ENCODE data around the gene LIN54. TPM values are rescaled to one million over a fixed set of nuclear protein-coding genes. Genes with fewer than 3 reads are reported as not detected.

Gene LIN54
- total RNA-seq, 1 experiment from 2014 or later = 14.5 TPM

DNA sequence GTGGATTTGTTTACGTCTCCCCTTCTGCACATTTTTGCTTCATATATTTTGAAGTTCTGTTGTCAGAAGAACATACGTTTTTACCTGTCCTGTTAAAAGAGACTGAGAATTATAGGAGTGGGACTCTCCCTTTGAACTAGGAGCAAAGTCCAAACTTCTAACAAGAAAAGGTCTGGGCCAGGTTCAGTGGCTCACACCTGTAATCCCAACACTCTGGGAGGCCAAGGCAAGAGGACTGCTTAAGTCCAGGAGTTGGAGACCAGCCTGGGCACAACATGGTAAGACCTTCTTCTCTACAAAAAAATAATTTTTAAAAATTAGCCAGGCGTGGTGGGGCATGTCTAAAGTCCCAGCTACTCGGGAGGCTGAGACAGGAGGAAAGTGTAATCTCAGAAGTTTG lies 15.8 kb downstream of the LIN54 start:
- CTCF ChIA-PET = interaction anchor here (0.6 kb wide), 1 partner anchor 266 kb away, joined by 3 read pairs; no protein-coding TSS in a partner anchor
- intact Hi-C loops (cut with micrococcal nuclease; ENCODE audit: unreplicated experiment) (no loop called here), in situ Hi-C loops (cut with HindIII; ENCODE audit: low pct_unique_long_range_greater_than_20kb, low sequenced_read_pairs) (no loop called here)
- no peak for TF ChIP-seq TCF7L2 (IDR thresholded peaks at IDR 0.05; ENCODE audit: low read depth, low read length)
- TF ChIP-seq, protein P1, sequence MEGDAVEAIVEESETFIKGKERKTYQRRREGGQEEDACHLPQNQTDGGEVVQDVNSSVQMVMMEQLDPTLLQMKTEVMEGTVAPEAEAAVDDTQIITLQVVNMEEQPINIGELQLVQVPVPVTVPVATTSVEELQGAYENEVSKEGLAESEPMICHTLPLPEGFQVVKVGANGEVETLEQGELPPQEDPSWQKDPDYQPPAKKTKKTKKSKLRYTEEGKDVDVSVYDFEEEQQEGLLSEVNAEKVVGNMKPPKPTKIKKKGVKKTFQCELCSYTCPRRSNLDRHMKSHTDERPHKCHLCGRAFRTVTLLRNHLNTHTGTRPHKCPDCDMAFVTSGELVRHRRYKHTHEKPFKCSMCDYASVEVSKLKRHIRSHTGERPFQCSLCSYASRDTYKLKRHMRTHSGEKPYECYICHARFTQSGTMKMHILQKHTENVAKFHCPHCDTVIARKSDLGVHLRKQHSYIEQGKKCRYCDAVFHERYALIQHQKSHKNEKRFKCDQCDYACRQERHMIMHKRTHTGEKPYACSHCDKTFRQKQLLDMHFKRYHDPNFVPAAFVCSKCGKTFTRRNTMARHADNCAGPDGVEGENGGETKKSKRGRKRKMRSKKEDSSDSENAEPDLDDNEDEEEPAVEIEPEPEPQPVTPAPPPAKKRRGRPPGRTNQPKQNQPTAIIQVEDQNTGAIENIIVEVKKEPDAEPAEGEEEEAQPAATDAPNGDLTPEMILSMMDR (IDR thresholded peaks at IDR 0.05) = no peak
- TF ChIP-seq, protein P2, sequence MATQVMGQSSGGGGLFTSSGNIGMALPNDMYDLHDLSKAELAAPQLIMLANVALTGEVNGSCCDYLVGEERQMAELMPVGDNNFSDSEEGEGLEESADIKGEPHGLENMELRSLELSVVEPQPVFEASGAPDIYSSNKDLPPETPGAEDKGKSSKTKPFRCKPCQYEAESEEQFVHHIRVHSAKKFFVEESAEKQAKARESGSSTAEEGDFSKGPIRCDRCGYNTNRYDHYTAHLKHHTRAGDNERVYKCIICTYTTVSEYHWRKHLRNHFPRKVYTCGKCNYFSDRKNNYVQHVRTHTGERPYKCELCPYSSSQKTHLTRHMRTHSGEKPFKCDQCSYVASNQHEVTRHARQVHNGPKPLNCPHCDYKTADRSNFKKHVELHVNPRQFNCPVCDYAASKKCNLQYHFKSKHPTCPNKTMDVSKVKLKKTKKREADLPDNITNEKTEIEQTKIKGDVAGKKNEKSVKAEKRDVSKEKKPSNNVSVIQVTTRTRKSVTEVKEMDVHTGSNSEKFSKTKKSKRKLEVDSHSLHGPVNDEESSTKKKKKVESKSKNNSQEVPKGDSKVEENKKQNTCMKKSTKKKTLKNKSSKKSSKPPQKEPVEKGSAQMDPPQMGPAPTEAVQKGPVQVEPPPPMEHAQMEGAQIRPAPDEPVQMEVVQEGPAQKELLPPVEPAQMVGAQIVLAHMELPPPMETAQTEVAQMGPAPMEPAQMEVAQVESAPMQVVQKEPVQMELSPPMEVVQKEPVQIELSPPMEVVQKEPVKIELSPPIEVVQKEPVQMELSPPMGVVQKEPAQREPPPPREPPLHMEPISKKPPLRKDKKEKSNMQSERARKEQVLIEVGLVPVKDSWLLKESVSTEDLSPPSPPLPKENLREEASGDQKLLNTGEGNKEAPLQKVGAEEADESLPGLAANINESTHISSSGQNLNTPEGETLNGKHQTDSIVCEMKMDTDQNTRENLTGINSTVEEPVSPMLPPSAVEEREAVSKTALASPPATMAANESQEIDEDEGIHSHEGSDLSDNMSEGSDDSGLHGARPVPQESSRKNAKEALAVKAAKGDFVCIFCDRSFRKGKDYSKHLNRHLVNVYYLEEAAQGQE (IDR thresholded peaks at IDR 0.05; ENCODE audit: insufficient read depth in 1 of 2, low read depth in 2 of 2, low read length in 1 of 2) = no peak
- TF ChIP-seq SIN3A (IDR thresholded peaks at IDR 0.05; ENCODE audit: borderline replicate concordance, insufficient read depth, low read depth, low read length) = no peak
- no peak for TF ChIP-seq POLR2AphosphoS5 (IDR thresholded peaks at IDR 0.05; ENCODE audit: low read depth, low read length)
- ATAC-seq (no peak), DNase-seq (ENCODE audit: low read depth, low spot score) (no peak)
- H3K4me1 ChIP-seq (ENCODE audit: control insufficient read depth, insufficient read depth, low read length) = no peaks in the 10 kb centered on the region; the same call in 1 of the 2 replicates
- BruUV-seq (replicated peaks) = no TSS peak
- H3K36me3 ChIP-seq (ENCODE audit: control insufficient read depth, insufficient read depth, low read length) = no peaks in the 10 kb centered on the region
- H3K27ac ChIP-seq (ENCODE audit: low read length) = no peak overlapping the region
- no peak overlapping the region for H3K4me3 ChIP-seq (ENCODE audit: low read depth in 2 of 2, low read length in 2 of 2)
- POLR2A ChIA-PET = interaction anchor here (0.5 kb wide), 1 partner anchor 28 kb away, joined by 4 read pairs; no protein-coding TSS in a partner anchor
- H3K9me3 ChIP-seq (ENCODE audit: control insufficient read depth, insufficient read depth, low read depth, low read length) = no peaks in the 10 kb centered on the region
- H3K27me3 ChIP-seq (ENCODE audit: control insufficient read depth, insufficient read depth, low read length) = no peaks in the 10 kb centered on the region

DNA sequence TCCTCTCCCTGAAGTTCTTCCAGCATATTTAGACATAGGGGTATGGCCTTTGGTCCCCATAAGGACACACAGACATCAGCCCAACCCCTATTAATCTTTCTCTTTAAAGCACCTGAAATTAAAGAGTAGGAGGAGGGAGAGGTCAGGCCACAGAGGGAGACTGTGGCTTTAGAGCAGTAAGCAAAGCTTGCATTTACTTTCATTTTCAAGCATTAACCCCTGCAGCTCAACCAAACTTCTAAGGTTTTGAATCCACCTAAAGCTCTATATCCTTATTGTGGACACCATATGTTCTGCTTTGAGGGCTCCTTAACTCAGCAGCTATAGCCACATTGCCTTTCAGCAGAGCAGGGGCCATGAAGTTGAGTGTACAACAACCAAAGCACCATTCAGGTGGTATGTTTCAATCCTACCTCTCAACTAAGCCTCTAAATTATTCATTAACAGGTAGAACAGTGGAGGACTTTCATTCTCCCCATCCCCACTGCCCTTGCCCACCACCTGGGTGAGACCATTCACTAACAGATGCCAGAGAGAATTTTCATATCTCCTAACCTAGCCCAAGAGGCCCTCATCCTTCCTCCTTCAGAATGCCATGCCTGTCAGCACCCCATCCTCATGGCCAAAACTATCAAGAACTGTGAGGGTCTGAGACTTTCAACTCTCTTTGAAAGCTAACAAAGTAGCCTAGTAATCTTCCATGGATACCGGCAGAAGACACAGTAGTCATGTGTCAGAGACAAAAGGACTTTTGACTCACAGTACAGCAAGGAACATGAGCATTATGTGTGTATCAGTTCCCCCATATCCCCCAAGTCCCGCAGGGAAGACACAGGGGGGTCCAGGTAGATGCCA lies 20.8 kb downstream of the LIN54 start:
- ChIA-PET POLR2A (interaction anchor here (0.7 kb wide), 1 partner anchor 43 kb away, joined by 6 read pairs; no protein-coding TSS in a partner anchor), CTCF (no interaction called here)
- peaks cover 4% of the 10 kb centered on the region; the same call in 1 of the 2 replicates for H3K4me1 ChIP-seq (ENCODE audit: control insufficient read depth, insufficient read depth, low read length)
- TF ChIP-seq, protein P2 (IDR thresholded peaks at IDR 0.05; ENCODE audit: insufficient read depth in 1 of 2, low read depth in 2 of 2, low read length in 1 of 2) = no peak
- TF ChIP-seq POLR2AphosphoS5 (IDR thresholded peaks at IDR 0.05; ENCODE audit: low read depth, low read length) = no peak
- TF ChIP-seq, protein P1 (IDR thresholded peaks at IDR 0.05) = no peak
- no peak for TF ChIP-seq TCF7L2 (IDR thresholded peaks at IDR 0.05; ENCODE audit: low read depth, low read length)
- TF ChIP-seq SIN3A (IDR thresholded peaks at IDR 0.05; ENCODE audit: borderline replicate concordance, insufficient read depth, low read depth, low read length) = no peak
- no peak overlapping the region for H3K27ac ChIP-seq (ENCODE audit: low read length)
- DNase-seq (ENCODE audit: low read depth, low spot score) (no peak), ATAC-seq (0 out of 2 replicates have a peak, but pooled peaks have one; percentile 30)
- intact Hi-C loops (cut with micrococcal nuclease; ENCODE audit: unreplicated experiment) (no loop called here), in situ Hi-C loops (cut with HindIII; ENCODE audit: low pct_unique_long_range_greater_than_20kb, low sequenced_read_pairs) (no loop called here)
- H3K27me3 ChIP-seq (ENCODE audit: control insufficient read depth, insufficient read depth, low read length) = no peaks in the 10 kb centered on the region
- no peaks in the 10 kb centered on the region for H3K9me3 ChIP-seq (ENCODE audit: control insufficient read depth, insufficient read depth, low read depth, low read length)
- no TSS peak for BruUV-seq (replicated peaks)
- no peak overlapping the region for H3K4me3 ChIP-seq (ENCODE audit: low read depth in 2 of 2, low read length in 2 of 2)
- no peaks in the 10 kb centered on the region for H3K36me3 ChIP-seq (ENCODE audit: control insufficient read depth, insufficient read depth, low read length)
